Right lobe of liver (tissue), 4 donors: Measurements from ENCODE around the gene TMEM229A.

Experiments used
- CTCF ChIP-seq, 4 donors: fragments of 200-600 bp in 3 of 4; fragments of 450-650 bp in 1 of 4; IDR thresholded peaks; one replicate each; pipeline versions ENCODE4 v1.5.1 to v1.8.0; 2016 to 2022; ENCODE audit warnings: antibody characterized with exemption in 4 of 4, mild to moderate bottlenecking in 2 of 4
- POLR2A ChIP-seq: fragments of 450-650 bp; IDR thresholded peaks from one replicate; pipeline ENCODE4 v1.6.1; 2017; ENCODE audit warnings: antibody characterized with exemption, mild to moderate bottlenecking
- donor health status: DM: no; HTN: no; CAD: no.
- donor health status: DM: no; HTN: no; CAD: no.
- donor health status: DM: no; HTN: yes; CAD: no.

- TF ChIP-seq CTCF (IDR thresholded peaks at IDR 0.05), result no peak
- no peak for TF ChIP-seq POLR2A
These were observed 384 bp upstream of the TMEM229A start for GRCh38 chr7:124033095-124033806.
